ENCODE measurements around the gene PLCL2.

PLCL2 gene

DNA sequence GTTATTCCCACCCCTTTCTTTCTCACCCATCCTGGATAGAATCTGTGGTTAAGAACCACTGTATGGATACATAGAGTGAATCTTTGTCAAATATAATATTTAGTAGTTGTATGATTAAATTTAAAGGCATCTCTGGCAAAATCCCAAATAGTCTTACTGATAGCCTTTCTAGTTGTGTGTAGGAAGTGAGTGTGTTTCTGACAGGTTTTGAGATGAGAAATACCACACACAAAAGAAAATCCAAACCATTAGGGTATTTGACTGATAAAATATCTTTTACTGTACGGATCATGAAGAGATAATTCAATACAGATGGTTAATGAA is 44.7 kb upstream of the PLCL2 start:
- no peak overlapping the region for H3K4me3 ChIP-seq (ENCODE audit: low read depth, low read length)
- ChIA-PET POLR2A (no interaction called here), CTCF (no interaction called here)
- DNase-seq (ENCODE audit: low read depth, low spot score), result no peak
- no peak for TF ChIP-seq CTCF (IDR thresholded peaks at IDR 0.05; ENCODE audit: insufficient read depth, low read length, missing control alignments)

GRCh38 chr3:16841041-16841753 is 43.6 kb upstream of the PLCL2 start:
- H3K4me3 ChIP-seq (ENCODE audit: low read depth, low read length), result no peak overlapping the region
- DNase-seq (ENCODE audit: low read depth, low spot score), result no peak
- no peak for TF ChIP-seq CTCF (IDR thresholded peaks at IDR 0.05; ENCODE audit: insufficient read depth, low read length, missing control alignments)
- POLR2A ChIA-PET, result no interaction called here
- CTCF ChIA-PET, result no interaction called here

GRCh38 chr3:16841904-16842271 is 42.9 kb upstream of the PLCL2 start:
- ChIA-PET CTCF (interaction anchor here (1.5 kb wide), 1 partner anchor 13 kb away, joined by 4 read pairs; no protein-coding TSS in a partner anchor), POLR2A (no interaction called here)
- TF ChIP-seq CTCF (IDR thresholded peaks at IDR 0.05; ENCODE audit: insufficient read depth, low read length, missing control alignments), result no peak
- no peak overlapping the region for H3K4me3 ChIP-seq (ENCODE audit: low read depth, low read length)
- DNase-seq (ENCODE audit: low read depth, low spot score), result no peak

DNA sequence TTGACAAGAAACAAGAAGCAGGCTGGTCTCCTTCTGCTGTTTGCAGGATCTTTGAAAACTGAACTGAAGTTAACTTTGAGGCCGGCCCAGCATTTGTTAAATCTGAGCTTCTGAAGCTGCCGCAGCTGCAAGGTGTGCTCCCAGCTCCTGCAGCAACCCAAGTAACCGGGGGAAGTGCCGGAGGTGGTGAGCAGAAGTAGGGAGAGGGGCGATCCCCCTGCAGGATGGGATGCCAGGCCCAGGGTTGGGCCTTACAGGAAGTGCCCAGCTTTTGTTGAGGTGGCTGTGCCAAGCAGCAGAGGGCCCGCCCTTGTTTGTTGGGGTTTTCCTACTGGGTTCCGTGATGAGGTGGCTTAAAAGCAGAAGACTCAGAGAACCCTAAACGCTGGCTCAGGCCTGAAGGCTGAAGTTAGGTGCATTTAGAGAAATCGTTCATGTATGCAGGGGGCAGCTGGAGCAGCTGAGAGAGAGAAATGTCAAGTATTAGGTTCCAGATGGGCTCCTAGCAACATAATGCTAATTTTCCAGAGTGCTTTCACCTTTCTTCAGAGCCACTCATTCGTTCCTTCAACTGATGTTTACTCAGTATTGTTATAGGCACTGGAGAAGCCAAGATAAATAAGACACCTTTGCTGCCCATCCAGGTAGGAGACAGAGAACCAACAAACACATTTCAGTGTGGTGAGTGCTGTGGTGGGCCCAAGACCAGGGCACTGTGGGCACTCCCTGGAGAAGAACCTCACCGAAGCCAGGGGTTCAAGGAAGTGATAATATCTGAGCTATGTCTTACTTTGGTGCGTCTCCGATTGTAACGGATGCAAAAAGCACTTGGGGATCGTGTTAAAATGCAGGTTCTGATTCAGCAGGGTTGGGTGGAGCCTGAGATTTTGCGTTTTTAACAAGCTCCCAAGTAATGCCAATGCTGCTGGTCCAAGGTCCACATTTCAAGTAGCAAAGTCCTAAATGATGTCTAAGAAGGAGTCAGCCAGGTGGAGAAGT is 42.2 kb upstream of the PLCL2 start:
- DNase-seq (ENCODE audit: low read depth, low spot score), result no peak
- no peak overlapping the region for H3K4me3 ChIP-seq (ENCODE audit: low read depth, low read length)
- TF ChIP-seq CTCF (IDR thresholded peaks at IDR 0.05; ENCODE audit: insufficient read depth, low read length, missing control alignments), result no peak
- ChIA-PET CTCF (interaction anchor here (1.5 kb wide), 1 partner anchor 14 kb away, joined by 4 read pairs; no protein-coding TSS in a partner anchor), POLR2A (no interaction called here)

- no peak overlapping the region for H3K4me3 ChIP-seq (ENCODE audit: low read depth, low read length)
- TF ChIP-seq CTCF (IDR thresholded peaks at IDR 0.05; ENCODE audit: insufficient read depth, low read length, missing control alignments), result no peak
- ChIA-PET CTCF (no interaction called here), POLR2A (no interaction called here)
- DNase-seq (ENCODE audit: low read depth, low spot score), result no peak
Measured at GRCh38 chr3:16844222-16844621, 40.5 kb upstream of the PLCL2 start.

DNA sequence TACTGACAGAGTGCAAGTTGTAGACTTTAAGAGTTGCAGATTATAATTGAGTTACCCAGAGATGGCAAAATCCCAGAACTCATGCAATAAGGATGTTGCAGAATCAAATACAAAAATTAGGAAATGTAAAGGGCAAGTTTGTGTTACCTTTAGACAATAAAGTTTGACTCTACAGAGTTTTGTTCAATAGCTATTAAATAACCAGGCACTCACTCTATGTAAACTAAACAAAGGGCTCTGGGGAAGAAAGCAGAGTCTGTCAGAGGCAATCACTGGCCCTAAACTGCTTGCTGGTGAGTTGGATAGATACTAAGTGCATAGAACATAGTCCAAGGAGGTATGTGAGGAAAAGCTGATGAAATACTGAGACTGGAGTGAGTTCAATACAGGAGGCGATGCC is 40.0 kb upstream of the PLCL2 start:
- ChIA-PET CTCF (no interaction called here), POLR2A (no interaction called here)
- H3K4me3 ChIP-seq (ENCODE audit: low read depth, low read length), result no peak overlapping the region
- no peak for TF ChIP-seq CTCF (IDR thresholded peaks at IDR 0.05; ENCODE audit: insufficient read depth, low read length, missing control alignments)
- no peak for DNase-seq (ENCODE audit: low read depth, low spot score)
